Activated CD4-positive, alpha-beta memory T cell treated with anti-CD3 and anti-CD28 coated beads for 36 hours (primary cell): ENCODE data around the gene DBNDD2. TPM values are rescaled to one million over a fixed set of nuclear protein-coding genes. Genes with fewer than 3 reads are reported as not detected.

ENCODE experiments used
- CTCF ChIA-PET: fragments of 350-600 bp; sonication (Branson Sonifier 250); formaldehyde crosslinking; loops from one replicate; lab custom pipeline; 2021; ENCODE audit warnings: antibody characterized with exemption, inconsistent platforms; lab: Charles Lee
- POLR2A ChIA-PET: fragments of 350-600 bp; sonication (Branson Sonifier 250); formaldehyde crosslinking; loops from one replicate; lab custom pipeline; 2021; ENCODE audit warnings: antibody characterized with exemption; lab: Charles Lee
- DNase-seq: peaks from one replicate; pipeline ENCODE4 v3.0.0-alpha.2; 2020
- H3K27ac Mint-ChIP-seq: one replicate; pipeline ENCODE4 v1.8.0; 2021; ENCODE audit warnings: mixed read lengths
- H3K27me3 Mint-ChIP-seq: one replicate; pipeline ENCODE4 v1.8.0; 2021; ENCODE audit warnings: mixed read lengths
- H3K36me3 Mint-ChIP-seq: one replicate; pipeline ENCODE4 v1.8.0; 2021; ENCODE audit warnings: mixed read lengths
- H3K4me1 Mint-ChIP-seq: one replicate; pipeline ENCODE4 v1.8.0; 2021; ENCODE audit warnings: low read depth, mixed read lengths
- H3K4me3 Mint-ChIP-seq: one replicate; pipeline ENCODE4 v1.8.0; 2021; ENCODE audit warnings: mild to moderate bottlenecking, mixed read lengths
- H3K9me3 Mint-ChIP-seq: one replicate; pipeline ENCODE4 v1.8.0; 2021; ENCODE audit warnings: mixed read lengths
- intact Hi-C: fragments of 100-400 bp; cut with micrococcal nuclease; formaldehyde crosslinking; loops from one replicate; pipeline ENCODE4 v1.15.1; 2023
- total RNA-seq, 2 experiments: library from RNA; stranded (reverse); gene quantifications; one replicate each; pipeline ENCODE4 v1.2.3, GENCODE V29; 2021

The DBNDD2 gene
- total RNA-seq, 2 experiments from 2014 or later: 21.6 to 22.6 TPM

GRCh38 chr20:45436732-45437485 is 28.8 kb downstream of the DBNDD2 start:
- Mint-ChIP-seq H3K9me3 (no peaks in the 10 kb centered on the region), H3K27me3 (no peaks in the 10 kb centered on the region), H3K4me3 (peak overlapping the region; percentile 73), H3K27ac (no peak overlapping the region), H3K4me1 (peaks cover 15% of the 10 kb centered on the region), H3K36me3 (peaks cover 10% of the 10 kb centered on the region)
- ChIA-PET POLR2A (interaction anchor here (1.0 to 2.4 kb wide), 5 partner anchors 20 to 118 kb away, joined by 3 to 15 read pairs (median 7); partner anchors contain the start of genes PIGT and SYS1), CTCF (interaction anchor here (0.7 to 9.2 kb wide), 46 partner anchors 9 to 434 kb away, joined by 3 to 503 read pairs (median 6); partner anchors contain the start of genes DBNDD2, PIGT, RBPJL and SDC4)
- DNase-seq: peak; percentile 90
- intact Hi-C loops: loop anchor here (1.0 kb wide), 3 partner anchors 63 to 118 kb away; no protein-coding TSS in a partner anchor

DNA sequence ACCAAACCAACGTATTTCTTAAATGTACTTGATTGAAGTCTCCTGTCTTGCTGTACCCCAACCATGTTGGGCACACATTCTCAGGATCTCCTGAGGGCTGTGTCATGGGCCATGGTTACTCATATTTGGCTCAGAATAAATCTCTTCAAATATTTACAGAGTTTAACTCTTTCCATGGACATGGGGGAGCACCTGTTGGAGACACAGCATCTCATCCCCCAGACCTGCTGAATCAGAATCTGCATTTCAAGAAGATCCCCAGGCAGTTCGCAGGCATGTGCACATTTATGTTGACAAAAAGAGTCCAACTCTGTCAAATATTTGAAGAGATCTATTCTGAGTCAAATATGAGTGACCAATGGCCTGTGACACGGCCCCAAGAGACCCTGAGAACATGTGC is 32.3 kb downstream of the DBNDD2 start:
- Mint-ChIP-seq H3K27ac (no peak overlapping the region), H3K4me3 (no peak overlapping the region), H3K4me1 (peaks cover 21% of the 10 kb centered on the region), H3K27me3 (peaks cover 4% of the 10 kb centered on the region), H3K9me3 (no peaks in the 10 kb centered on the region), H3K36me3 (no peaks in the 10 kb centered on the region)
- CTCF ChIA-PET: interaction anchor here (1.0 to 9.2 kb wide), 3 partner anchors 9 to 121 kb away, joined by 6 to 503 read pairs (median 10); partner anchors contain the start of genes SYS1 and TP53TG5
- intact Hi-C loops: no loop called here
- POLR2A ChIA-PET: no interaction called here
- no peak for DNase-seq

GRCh38 chr20:45440891-45441685 is 33.0 kb downstream of the DBNDD2 start:
- Mint-ChIP-seq H3K27ac (no peak overlapping the region), H3K4me3 (no peak overlapping the region), H3K9me3 (no peaks in the 10 kb centered on the region), H3K4me1 (peaks cover 21% of the 10 kb centered on the region), H3K36me3 (no peaks in the 10 kb centered on the region), H3K27me3 (peaks cover 4% of the 10 kb centered on the region)
- POLR2A ChIA-PET: no interaction called here
- intact Hi-C loops: no loop called here
- CTCF ChIA-PET: interaction anchor here (0.6 to 9.2 kb wide), 2 partner anchors 70 to 167 kb away, joined by 3 to 503 read pairs; partner anchors contain the start of genes SYS1 and TP53TG5
- DNase-seq: no peak

DNA sequence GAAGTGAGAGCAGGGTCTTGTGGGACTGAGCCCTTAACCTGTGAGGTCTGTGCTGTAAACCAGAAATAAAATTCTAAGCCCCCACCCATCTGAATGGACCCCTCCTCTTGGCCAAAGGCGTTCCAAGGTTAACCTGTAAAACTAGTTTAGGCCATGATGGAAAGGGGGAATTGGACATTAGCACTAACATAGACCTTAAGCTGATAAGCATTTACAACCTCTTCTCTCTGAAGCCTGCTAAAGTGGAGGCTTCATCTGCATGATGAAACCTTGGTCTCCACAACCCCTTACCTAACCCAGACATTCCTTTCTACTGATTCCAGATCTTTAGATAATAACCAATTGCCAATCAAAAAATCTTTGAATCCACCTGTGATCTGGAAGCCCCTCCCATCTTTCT is 33.7 kb downstream of the DBNDD2 start:
- Mint-ChIP-seq H3K27me3 (peaks cover 4% of the 10 kb centered on the region), H3K36me3 (no peaks in the 10 kb centered on the region), H3K27ac (no peak overlapping the region), H3K9me3 (no peaks in the 10 kb centered on the region), H3K4me3 (no peak overlapping the region), H3K4me1 (peaks cover 18% of the 10 kb centered on the region)
- ChIA-PET POLR2A (no interaction called here), CTCF (interaction anchor here (0.6 kb wide), 1 partner anchor 166 kb away, joined by 3 read pairs; no protein-coding TSS in a partner anchor)
- no peak for DNase-seq
- intact Hi-C loops: no loop called here

- H3K36me3 Mint-ChIP-seq: peaks cover 3% of the 10 kb centered on the region
- H3K27ac Mint-ChIP-seq: no peak overlapping the region
- POLR2A ChIA-PET: interaction anchor here (0.6 kb wide), 1 partner anchor 14 kb away, joined by 3 read pairs; no protein-coding TSS in a partner anchor
- no peaks in the 10 kb centered on the region for H3K9me3 Mint-ChIP-seq
- DNase-seq: peak; percentile 43
- intact Hi-C loops: no loop called here
- H3K4me1 Mint-ChIP-seq: peaks cover 14% of the 10 kb centered on the region
- CTCF ChIA-PET: interaction anchor here (2.2 to 2.4 kb wide), 2 partner anchors 71 to 81 kb away, joined by 11 to 14 read pairs; partner anchors contain the start of gene SYS1
- peaks cover 6% of the 10 kb centered on the region for H3K27me3 Mint-ChIP-seq
- H3K4me3 Mint-ChIP-seq: no peak overlapping the region
These were observed 36.0 kb downstream of the DBNDD2 start for GRCh38 chr20:45444050-45444449.

DNA sequence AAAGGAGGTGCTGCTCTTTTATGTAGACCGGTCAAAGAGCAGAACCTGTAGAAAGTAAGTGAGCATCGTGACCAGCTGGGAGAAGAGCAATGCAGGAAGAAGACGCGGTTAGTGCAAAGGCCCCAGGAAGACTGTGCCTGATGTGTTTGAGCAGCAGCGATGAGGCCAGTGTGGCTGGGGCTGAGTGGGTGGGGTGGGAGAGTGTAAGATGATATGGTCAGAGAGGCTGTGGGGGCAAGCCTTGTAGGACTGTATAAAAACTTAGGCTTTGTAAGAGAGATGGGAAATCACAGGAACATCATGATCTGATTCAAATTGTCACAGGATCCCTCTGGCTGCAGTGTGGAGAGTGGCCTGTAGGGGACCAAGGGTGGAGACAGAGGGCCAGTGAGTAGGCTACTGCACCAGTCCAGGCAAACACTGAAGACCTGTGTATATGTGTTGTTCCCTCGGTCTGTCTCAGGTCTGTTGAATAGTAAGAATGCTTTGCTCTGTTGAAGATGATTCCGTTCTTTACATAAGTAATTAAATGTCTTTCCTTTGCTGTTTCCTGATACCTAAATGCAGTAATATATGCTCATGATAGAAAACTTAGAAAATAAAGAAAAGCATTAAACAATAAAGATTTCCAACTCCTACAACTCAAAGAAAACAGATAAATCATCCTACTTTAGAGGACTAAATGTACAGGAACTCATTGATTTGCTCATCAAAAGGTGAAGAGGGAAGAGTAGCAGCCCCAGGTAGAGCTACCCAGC is 37.9 kb downstream of the DBNDD2 start:
- Mint-ChIP-seq H3K4me1 (peaks cover 14% of the 10 kb centered on the region), H3K27me3 (peaks cover 6% of the 10 kb centered on the region), H3K36me3 (peaks cover 3% of the 10 kb centered on the region), H3K9me3 (no peaks in the 10 kb centered on the region), H3K4me3 (no peak overlapping the region), H3K27ac (no peak overlapping the region)
- peak; percentile 46 for DNase-seq
- CTCF ChIA-PET: interaction anchor here (0.7 to 7.4 kb wide), 12 partner anchors 9 to 325 kb away, joined by 3 to 70 read pairs (median 4); partner anchors contain the start of gene SYS1
- POLR2A ChIA-PET: no interaction called here
- intact Hi-C loops: no loop called here

DNA sequence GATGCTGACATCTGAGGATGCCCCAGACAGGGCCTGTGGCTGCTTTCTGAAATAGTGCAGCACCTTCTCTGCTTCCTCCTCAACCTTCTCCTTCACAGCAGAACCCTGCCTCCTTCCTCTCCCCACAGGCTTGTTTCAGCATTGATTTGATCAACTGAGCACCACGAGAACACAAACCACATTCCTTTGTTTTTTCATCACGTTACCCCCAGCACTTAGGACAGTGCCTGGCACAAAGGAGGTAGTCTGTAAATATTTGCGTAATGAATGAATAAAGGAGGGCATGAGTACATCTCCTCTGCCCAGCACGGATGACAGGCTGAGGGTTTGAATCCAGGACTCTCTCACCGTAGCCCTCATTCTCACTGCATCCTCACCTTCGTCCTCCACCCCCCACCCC is 40.2 kb downstream of the DBNDD2 start:
- intact Hi-C loops: no loop called here
- Mint-ChIP-seq H3K36me3 (peaks cover 3% of the 10 kb centered on the region), H3K9me3 (no peaks in the 10 kb centered on the region), H3K4me3 (no peak overlapping the region), H3K27me3 (peaks cover 6% of the 10 kb centered on the region), H3K4me1 (peaks cover 14% of the 10 kb centered on the region), H3K27ac (no peak overlapping the region)
- ChIA-PET CTCF (interaction anchor here (5.0 to 7.4 kb wide), 4 partner anchors 11 to 129 kb away, joined by 41 to 70 read pairs (median 66); partner anchors contain the start of gene SYS1), POLR2A (no interaction called here)
- no peak for DNase-seq

- CTCF ChIA-PET: interaction anchor here (0.7 to 7.4 kb wide), 27 partner anchors 9 to 325 kb away, joined by 3 to 70 read pairs (median 6); partner anchors contain the start of genes PIGT and SYS1
- Mint-ChIP-seq H3K4me1 (peaks cover 4% of the 10 kb centered on the region), H3K4me3 (no peak overlapping the region), H3K9me3 (no peaks in the 10 kb centered on the region), H3K36me3 (peaks cover 3% of the 10 kb centered on the region), H3K27ac (no peak overlapping the region), H3K27me3 (peaks cover 5% of the 10 kb centered on the region)
- no peak for DNase-seq
- POLR2A ChIA-PET: no interaction called here
- intact Hi-C loops: no loop called here
These were observed 41.4 kb downstream of the DBNDD2 start for GRCh38 chr20:45449528-45449927.

DNA sequence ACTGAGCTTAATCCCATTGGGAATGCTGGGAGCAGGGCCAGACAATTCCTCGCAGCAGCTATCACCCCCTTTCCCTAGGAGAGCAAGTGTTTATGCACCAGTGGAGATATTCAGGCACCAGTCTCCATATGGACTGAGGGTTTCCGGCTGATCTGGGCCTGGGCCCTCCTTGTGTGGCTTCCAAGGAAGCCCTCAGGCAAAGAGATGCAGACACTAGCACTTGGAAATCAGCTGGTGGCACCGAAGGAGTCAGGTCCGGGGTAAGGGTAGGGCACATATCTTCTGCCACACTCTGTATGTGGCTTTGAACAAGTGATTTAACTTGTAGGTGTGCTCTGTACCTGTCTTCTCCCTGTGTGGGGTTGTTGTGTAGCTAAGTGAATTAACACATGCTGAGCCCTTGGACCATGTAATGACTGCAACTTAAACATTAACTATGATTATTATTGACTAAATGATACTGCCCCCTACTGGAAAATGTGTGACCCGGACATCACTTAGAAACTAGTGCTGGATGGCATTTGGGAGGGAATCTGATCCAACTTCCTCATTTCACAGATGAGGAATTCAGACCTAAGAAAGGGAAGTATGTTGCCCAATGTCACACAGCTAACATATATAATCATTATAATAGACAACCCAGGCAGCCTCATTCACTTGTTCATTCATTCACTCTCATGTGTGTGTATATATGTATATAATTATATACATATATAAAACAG is 42.2 kb downstream of the DBNDD2 start:
- POLR2A ChIA-PET: no interaction called here
- intact Hi-C loops: loop anchor here (1.0 kb wide), 1 partner anchor 131 kb away; no protein-coding TSS in a partner anchor
- CTCF ChIA-PET: interaction anchor here (0.6 to 7.4 kb wide), 28 partner anchors 8 to 874 kb away, joined by 3 to 70 read pairs (median 6); partner anchors contain the start of genes PIGT and SYS1
- DNase-seq: no peak
- no peak overlapping the region for H3K27ac Mint-ChIP-seq
- peaks cover 3% of the 10 kb centered on the region for H3K27me3 Mint-ChIP-seq
- H3K9me3 Mint-ChIP-seq: no peaks in the 10 kb centered on the region
- no peak overlapping the region for H3K4me3 Mint-ChIP-seq
- peaks cover 3% of the 10 kb centered on the region for H3K36me3 Mint-ChIP-seq
- no peaks in the 10 kb centered on the region for H3K4me1 Mint-ChIP-seq

DNA sequence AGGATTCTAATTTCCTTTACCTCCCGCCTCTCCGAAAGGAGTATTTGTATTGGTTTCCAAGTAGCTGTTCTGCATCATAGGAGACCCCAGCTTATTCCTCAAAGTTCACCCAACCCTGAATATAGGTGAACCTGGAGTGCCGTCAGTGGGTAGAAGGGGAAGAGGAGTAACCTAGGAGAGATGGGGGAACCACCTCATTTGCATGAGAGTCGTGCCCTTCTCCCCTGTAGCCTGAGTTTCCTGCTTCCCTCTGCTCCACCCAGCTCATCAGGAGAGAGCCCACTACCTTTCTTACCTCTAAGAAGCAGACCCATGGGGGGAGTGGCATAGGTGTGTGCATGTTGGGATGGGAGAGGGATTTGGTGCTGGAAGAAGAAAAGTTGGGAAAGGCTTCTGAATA is 44.1 kb downstream of the DBNDD2 start:
- Mint-ChIP-seq H3K27me3 (peaks cover 1% of the 10 kb centered on the region), H3K27ac (no peak overlapping the region), H3K9me3 (no peaks in the 10 kb centered on the region), H3K36me3 (peaks cover 3% of the 10 kb centered on the region), H3K4me1 (no peaks in the 10 kb centered on the region), H3K4me3 (no peak overlapping the region)
- ChIA-PET CTCF (interaction anchor here (0.8 to 7.2 kb wide), 10 partner anchors 13 to 319 kb away, joined by 3 to 69 read pairs (median 7); partner anchors contain the start of gene SYS1), POLR2A (no interaction called here)
- intact Hi-C loops: no loop called here
- no peak for DNase-seq
